GM13976 (cell line): ENCODE data around the gene LGR4.

Source experiments
- DNase-seq: peaks from one replicate; pipeline ENCODE4 v3.0.0; 2012; ENCODE audit warnings: low spot score
- CTCF ChIP-seq: IDR thresholded peaks from 2 replicates; pipeline ENCODE4 v1.5.1; 2012; ENCODE audit warnings: borderline replicate concordance, mild to moderate bottlenecking; ENCODE audit not compliant: insufficient read depth; ENCODE audit errors: extremely low read depth, missing control alignments, control extremely low read depth
- in situ Hi-C: fragments of 300-500 bp; cut with MboI; formaldehyde crosslinking; loops from one replicate; pipeline ENCODE4 v1.12.0; 2022; ENCODE audit warnings: low sequenced_read_pairs, mixed read lengths, inconsistent platforms; ENCODE audit not compliant: unreplicated experiment

The LGR4 gene

GRCh38 chr11:27473017-27473406 lies 422 bp upstream of the LGR4 start:
- in situ Hi-C loops = no loop called here
- no peak for TF ChIP-seq CTCF

GRCh38 chr11:27471589-27472397 lies 797 bp downstream of the LGR4 start:
- in situ Hi-C loops = no loop called here
- peak; percentile 60 for DNase-seq
- no peak for TF ChIP-seq CTCF

More at GRCh38 chr11:27473017-27473406, 422 bp upstream of the LGR4 start:
- DNase-seq = no peak

GRCh38 chr11:27470826-27471588 lies 1.6 kb downstream of the LGR4 start:
- no peak for DNase-seq
- no peak for TF ChIP-seq CTCF
- in situ Hi-C loops = no loop called here

GRCh38 chr11:27470166-27470565 lies 2.4 kb downstream of the LGR4 start:
- in situ Hi-C loops = no loop called here
- no peak for TF ChIP-seq CTCF
- DNase-seq = no peak

GRCh38 chr11:27468995-27469695 lies 3.4 kb downstream of the LGR4 start:
- no peak for TF ChIP-seq CTCF
- in situ Hi-C loops = no loop called here
- DNase-seq = no peak

GRCh38 chr11:27468209-27468994 lies 4.2 kb downstream of the LGR4 start:
- DNase-seq = no peak
- in situ Hi-C loops = no loop called here
- TF ChIP-seq CTCF = no peak
